HG03521 (cell line): ENCODE results near the gene DPPA5.
"Not testable (repeated sequence)": the region's sequence is repeated elsewhere in the genome, so short reads cannot be mapped to it uniquely, and the experiment has no call there.

Source experiments
- ATAC-seq: cut with Tn5 transposase; IDR thresholded peaks from one replicate; pipeline ENCODE4 v1.9.1; 2021; ENCODE audit warnings: mild to moderate bottlenecking, moderate library complexity; ENCODE audit not compliant: unreplicated experiment

Gene DPPA5

DNA sequence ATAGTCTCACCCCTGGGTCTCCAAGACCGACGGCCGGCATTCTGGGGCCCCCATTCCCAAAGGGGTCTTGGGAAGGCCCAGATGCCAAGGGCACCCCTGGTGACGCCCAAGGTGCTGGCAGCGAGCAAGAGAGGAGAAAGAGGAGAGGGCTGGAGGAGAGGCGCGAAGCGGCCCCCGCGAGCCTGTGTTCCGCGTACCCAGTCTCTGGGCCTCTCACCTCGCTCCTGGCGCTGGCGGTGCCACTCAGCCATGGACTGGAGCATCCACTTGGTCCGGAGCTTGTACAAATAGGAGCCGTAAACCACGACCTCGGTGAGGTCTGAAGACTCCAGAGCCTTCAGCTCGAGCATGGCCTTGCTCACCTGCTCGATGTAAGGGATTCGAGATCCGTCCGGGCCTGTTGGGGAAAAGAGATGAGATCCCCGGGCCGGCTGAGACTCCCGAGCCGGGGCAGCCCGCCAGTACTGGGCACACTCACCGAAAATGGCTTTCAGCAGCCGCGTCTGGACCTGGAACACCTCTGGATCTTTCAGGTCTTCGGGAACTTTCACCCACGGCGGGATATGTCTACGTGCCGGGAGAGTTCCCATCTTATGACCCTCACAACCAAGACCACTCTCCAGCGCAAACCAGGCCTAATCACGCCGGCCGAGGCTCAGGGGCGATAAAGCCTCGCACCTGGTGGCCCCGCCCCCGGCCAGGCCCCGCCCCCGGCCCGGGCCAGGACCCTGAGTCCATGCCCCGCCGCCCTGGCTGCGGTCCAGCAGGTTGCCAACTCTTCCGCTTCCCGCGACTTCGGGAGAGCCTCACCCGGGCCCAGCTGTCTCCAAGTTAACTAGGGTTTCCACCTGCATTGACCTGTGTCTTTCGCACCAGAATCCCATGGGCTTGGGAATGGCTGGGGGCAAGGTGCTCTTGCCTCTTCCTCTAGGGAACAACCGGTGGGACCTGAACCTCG, at the start of gene DPPA5:
DPPA5 (minus strand) TSS at position 641 of the 958 bp plus-strand sequence; CDS start at position 590, 51 bp downstream.
- ATAC-seq = no peak

DNA sequence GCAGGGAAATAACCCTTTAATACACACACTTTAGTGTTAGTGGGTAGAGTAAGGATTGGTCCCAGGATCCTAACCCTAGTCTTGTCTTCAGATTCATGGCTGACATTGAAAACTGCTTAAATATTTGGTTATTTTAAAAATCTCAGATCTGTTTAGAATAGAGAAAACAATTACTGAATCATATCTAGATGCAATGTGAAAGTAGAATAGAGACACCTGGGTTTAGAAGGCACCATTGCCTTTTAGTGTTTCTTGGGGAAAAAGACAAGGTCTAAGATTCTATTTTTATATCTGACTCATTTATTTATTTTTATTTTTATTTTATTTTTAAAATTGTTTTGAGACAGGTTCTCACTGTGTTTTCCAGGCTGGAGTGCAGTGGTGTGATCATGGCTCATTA, 46.6 kb upstream of the DPPA5 start:
- no peak for ATAC-seq

- no peak for ATAC-seq
Observed at GRCh38 chr6:73395875-73396274, 41.8 kb upstream of the DPPA5 start.

- ATAC-seq = no peak
Observed at GRCh38 chr6:73394577-73395354, 40.7 kb upstream of the DPPA5 start, which contains the start of gene DDX43. DDX43 (plus strand) TSS chr6:73394828; CDS start chr6:73394906, 78 bp downstream.

DNA sequence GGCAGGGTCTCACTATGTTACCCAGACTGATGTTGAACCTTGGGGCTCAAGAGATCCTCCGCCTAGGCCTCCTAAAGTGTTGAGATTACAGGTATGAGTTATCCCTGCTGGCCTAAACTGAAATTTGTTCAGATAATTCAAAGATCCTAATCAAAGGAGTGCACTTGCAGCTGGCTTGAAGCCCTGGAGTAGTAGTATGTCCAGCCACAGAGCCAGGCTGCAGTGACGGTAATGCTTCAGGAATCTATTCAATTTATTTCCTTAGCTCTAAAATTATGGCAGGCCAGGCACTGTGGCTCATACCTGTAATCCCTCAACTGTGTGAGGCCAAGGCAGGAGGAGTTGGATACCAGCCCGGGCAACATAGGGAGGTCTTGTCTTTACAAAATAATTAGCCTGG, 39.2 kb upstream of the DPPA5 start:
- no peak for ATAC-seq

DNA sequence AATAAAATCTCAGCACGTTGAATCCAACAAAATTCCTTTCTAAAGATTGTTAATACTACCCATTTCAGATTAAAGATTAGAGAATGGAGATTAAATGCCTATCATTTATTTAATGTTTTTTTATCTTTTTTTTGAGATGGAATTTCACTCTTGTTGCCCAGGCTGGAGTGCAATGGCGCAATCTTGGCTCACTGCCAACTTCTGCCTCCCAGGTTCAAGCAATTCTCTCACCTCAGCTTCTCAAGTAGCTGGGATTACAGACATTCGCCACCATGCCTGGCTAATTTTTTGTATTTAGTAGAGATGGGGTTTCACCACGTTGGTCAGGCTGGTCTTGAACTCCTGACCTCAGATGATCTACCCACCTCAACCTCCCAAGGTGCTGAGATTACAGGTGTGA, 38.1 kb upstream of the DPPA5 start:
- ATAC-seq = not testable (repeated sequence)

GRCh38 chr6:73391675-73392074, 37.6 kb upstream of the DPPA5 start:
- no peak for ATAC-seq

- ATAC-seq = no peak
Observed at GRCh38 chr6:73389854-73390253, 35.8 kb upstream of the DPPA5 start.

GRCh38 chr6:73388800-73389512, 34.9 kb upstream of the DPPA5 start:
- ATAC-seq = peak; percentile 71

DNA sequence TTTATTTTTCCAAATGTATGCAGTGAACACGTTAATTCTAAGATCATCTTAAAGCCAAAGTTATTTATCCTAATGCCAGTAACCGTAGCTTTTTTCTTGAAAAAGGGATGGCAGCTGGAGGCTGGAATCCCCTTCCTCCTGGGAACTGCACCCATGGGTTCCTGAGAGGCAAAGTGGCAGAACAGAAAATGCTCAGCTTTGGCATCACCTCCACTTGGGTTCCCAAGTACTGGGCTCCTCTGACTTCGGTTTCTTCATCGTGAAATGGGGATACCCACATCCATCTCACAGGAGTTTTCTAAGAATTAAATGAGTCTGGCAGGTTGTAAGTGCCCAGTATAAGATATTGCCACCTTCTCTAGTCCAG, 34.3 kb upstream of the DPPA5 start:
- ATAC-seq = no peak

DNA sequence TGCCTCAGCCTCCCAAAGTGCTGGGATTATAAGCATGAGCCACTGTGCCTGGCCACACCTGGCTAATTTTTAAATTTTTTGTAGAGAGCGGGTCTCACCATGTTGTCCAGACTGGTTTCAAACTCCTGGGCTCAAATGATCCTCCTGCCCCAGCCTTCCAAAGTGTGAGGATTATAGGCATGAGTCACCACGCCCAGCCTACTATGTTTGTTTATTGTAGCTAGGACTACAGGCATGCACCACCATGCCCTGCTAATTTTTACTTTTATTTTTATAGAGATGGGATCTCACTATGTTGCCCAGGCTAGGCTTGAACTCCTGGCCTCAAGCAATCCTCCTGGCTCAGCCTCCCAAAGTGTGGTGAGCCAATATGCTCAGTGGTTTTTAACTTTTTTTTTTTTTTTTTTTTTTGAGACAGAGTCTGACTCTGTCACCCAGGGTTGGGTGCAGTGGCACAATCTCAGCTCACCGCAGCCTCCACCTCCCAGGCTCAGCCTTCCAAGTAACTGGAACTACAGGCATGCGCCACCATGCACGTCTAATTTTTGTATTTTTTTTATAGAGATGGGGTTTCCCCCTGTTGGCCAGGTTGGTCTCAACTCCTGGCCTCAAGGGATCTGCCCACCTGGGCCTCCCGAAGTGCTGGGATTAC, 28.5 kb upstream of the DPPA5 start:
- no peak for ATAC-seq

DNA sequence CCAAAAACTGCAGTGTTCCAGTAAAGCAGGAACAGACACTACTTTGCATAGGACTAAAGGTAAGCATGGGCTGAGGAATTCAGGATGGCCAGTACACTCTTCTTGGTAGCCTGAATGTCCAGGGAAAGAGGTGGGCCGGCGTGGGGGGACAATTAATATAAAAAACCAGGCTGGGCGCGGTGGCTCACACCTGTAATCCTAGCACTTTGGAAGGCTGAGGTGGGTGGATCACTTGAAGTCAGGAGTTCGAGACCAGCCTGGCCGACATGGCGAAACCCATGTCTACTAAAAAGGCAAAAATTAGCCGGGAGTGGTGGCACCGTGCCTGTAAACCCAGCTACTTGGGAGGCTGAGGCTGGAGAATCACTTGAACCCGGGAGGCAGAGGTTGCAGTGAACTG, 27.5 kb upstream of the DPPA5 start:
- ATAC-seq = not testable (repeated sequence)

GRCh38 chr6:73377225-73377624, 23.1 kb upstream of the DPPA5 start:
- ATAC-seq = no peak

DNA sequence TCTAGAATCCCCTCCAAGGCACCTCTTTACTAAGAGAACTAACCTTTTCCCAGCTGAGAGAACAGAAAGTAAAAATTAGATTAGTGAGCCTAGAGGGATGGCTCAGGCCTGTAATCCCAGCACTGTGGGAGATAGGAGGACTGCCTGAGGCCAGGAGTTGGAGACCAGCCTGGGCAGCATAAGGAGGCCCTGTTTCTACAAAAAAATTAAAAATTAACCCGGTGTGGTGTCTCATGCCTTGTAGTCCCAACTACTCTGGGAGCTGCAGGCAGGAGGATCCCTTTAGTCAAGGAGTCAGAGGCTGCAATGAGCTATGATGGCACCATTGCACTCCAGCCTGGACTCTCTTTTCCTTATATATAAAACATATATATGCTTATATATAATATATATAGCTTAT, 21.1 kb upstream of the DPPA5 start:
- ATAC-seq = no peak

DNA sequence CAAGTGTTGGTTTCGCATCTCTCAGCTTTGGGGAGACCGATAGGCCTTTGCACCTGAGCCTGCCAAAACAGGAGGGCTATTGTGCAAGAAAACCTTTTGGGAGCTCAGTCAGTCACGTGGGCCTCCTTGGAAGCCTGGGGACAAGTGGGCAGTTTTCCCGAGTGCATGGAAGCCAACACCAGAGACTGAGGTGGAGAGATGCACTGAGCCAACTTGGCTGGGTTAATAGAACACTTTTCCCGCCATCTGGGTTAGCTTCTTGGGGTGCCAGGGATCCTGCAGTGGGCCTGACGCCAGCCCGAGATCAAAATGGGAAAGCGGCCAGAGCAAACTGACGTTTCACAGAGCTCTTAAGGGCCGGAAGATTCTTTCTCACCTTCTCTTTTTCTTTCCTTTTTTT, 18.4 kb upstream of the DPPA5 start:
- no peak for ATAC-seq

DNA sequence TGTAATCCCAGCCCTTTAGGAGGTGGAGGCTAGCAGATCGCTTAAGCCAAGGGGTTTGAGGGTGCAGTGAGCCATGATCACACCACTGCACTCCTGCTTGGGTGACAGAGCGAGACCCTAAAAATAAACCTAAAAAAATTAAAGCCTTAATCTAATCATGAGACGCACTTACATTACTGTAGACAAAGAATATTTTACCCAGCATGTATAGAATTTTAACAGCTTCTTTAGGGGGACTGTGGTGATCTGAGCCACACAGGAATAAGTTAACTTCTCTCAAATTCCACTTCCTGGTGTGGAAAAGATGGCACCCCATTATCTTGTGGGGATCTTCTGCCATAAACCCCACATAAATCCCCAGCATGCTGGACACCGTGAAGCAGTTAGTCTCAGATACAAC, 17.9 kb upstream of the DPPA5 start:
- no peak for ATAC-seq

GRCh38 chr6:73369563-73369962, 15.5 kb upstream of the DPPA5 start, which contains the start of gene OOEP:
OOEP (minus strand) TSS chr6:73369897; CDS start chr6:73369792, 105 bp downstream.
- ATAC-seq = no peak

DNA sequence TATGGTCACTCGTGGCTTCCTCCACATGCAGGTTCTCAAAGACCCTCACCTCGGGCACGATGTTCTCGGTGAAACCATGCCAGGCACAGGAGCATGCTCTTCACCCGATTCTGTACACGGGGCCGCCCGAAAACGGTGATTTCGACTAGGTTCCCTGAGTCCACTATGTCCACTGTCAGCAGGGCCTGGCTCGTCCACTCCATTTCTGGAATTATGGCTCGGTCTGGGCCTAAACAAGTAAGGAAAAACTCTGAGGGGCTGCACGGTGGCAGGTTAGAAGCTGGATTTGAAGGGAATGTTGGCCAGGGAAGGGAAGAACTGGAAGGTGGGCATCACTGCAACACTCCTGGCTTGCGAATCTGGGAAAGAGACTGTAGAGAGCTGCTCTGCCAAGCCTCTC, 15.1 kb upstream of the DPPA5 start:
- ATAC-seq = no peak

GRCh38 chr6:73368675-73369074, 14.6 kb upstream of the DPPA5 start:
- no peak for ATAC-seq

DNA sequence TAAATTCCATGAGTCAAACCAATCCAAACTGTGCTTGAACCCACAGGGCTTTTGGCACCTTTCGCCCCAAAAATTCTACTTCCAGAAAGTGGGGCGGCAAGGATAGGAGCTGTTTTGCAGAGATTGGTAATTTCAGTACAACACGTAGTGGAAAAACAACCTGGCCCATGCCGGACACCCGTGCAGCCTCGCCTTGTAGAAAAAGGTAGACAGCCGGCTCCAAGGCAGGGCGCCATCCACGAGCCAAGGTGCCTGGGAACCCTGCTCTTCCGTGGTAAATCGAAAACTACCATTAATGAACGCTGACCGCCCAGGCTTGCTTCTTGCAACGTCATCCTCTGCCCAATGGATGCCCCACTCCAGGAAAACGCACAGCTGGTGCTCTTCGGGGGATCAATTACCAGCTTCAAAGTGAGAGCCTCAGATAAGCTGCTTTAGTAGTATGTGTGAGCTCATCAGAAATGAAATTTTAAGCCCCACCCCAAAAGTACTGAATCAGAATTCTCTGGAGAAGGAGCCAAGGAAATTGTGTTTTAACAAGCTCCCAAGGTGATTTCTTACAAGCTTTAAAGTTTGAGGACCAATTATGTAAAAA, 13.8 kb upstream of the DPPA5 start:
- no peak for ATAC-seq
